ENCODE data around the gene PTH2. TPM values are rescaled to one million over a fixed set of nuclear protein-coding genes. Genes with fewer than 3 reads are reported as not detected.

The PTH2 gene
- total and polyA plus RNA-seq, 2 experiments from 2014 or later: not detected

DNA sequence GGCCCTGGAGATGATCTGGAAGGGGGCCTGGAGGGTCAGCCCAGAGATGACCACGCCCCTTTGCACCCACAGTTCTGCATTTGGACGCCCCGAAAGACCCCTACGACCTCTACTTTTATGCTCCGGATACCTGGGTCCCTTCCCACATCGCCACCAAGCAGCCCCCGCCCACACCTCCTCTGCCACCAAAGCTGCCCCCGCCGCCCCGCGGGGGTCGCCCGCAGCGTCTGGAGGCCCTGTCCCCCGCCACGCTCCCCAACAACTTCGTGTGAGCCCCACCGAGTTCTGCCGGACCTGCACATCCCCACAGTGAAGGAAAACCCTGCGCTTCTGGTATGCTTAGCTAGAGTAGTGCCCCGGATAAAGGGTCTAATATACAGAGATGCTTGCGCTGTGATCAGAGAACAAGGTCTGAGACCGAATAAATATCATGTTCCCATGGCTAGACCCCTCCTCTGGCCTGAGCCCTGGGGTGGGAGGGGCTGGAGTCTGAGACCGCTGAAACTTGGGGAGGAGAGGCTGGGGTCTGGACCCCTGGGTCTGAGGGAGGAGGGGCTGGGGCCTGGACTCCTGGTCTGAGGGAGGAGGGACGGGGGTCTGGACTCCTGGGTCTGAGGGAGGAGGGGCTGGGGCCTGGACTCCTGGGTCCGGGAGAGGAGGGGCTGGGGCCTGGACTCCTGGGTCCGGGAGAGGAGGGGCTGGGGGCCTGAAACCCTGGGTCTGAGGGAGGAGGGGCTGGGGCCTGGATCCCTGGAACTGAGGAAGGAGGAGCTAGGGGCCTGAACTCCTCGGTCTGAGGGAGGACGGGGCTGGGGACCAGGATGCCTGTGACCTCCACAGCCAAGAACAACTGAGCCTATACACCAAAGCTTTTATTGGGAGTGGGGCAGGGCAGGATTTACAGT is 5.6 kb upstream of the PTH2 start:
- no peaks in the 10 kb centered on the region for H3K9me3 ChIP-seq (ENCODE audit: low read depth)
- H3K27ac ChIP-seq: no peak overlapping the region
- H2AFZ ChIP-seq: peak overlapping the region; percentile 60
- peaks cover 99% of the 10 kb centered on the region for H3K27me3 ChIP-seq
- no peak for DNase-seq (ENCODE audit: low spot score)
- H3K79me2 ChIP-seq: no peaks in the 10 kb centered on the region
- H3K4me3 ChIP-seq: no peak overlapping the region
- H3K4me1 ChIP-seq (ENCODE audit: insufficient read depth): peaks cover 7% of the 10 kb centered on the region
- no peaks in the 10 kb centered on the region for H3K9me2 ChIP-seq (replicated peaks; ENCODE audit: insufficient read depth)
- H3K4me2 ChIP-seq: peak overlapping the region; percentile 80
- peak; percentile 67 for TF ChIP-seq EZH2 (IDR thresholded peaks at IDR 0.05; ENCODE audit: borderline replicate concordance)
- no peak for TF ChIP-seq CTCF (IDR thresholded peaks at IDR 0.05; ENCODE audit: poor library complexity)
- no peaks in the 10 kb centered on the region for H3K36me3 ChIP-seq (replicated peaks; ENCODE audit: insufficient read depth, low read depth)
- H4K20me1 ChIP-seq (ENCODE audit: insufficient read depth, poor library complexity, severe bottlenecking): no peaks in the 10 kb centered on the region
- WGBS (ENCODE audit: low lambda C conversion rate, missing lambda C conversion rate): 27% methylated on average over 24 of the region's 29 CpGs

DNA sequence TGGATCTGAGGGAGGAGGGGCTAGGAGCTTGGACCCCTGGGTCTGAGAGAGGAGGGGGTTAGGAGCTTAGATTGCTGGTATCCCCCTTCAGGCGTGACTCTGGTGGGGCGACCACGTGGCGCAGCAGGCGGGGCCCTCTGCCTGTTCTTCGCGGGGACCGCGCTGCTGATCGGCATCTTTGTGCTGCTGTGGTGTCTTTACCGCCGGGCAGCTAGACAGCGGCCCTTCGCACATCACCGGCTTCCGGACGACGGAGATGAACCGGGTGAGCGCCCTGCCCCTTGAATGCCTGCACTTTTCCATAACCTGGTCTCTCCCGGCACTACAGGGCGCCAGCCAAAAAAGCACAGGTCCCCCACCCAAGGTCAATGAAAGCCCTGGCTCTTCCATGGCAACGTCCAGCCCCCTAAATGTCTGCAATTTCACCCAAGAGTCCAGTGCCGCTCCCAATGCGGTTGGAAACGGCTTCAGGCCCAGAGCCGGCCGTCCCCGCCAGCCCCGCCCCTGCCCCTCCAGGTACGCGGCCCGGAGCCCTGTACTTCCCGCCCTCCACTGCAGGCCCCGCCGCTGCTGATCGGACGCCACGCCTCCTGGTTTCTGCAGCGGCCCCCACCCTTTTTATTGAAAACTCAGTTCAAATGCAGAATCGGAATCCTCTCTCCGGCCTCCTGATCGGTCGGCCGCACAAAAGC is 4.8 kb upstream of the PTH2 start:
- Histone ChIP-seq H3K9me3 (ENCODE audit: low read depth) (no peaks in the 10 kb centered on the region), H3K27me3 (peaks cover 99% of the 10 kb centered on the region), H2AFZ (peak overlapping the region; percentile 60), H3K4me3 (no peak overlapping the region), H3K27ac (no peak overlapping the region), H3K79me2 (no peaks in the 10 kb centered on the region), H3K36me3 (replicated peaks; ENCODE audit: insufficient read depth, low read depth) (no peaks in the 10 kb centered on the region), H3K9me2 (replicated peaks; ENCODE audit: insufficient read depth) (no peaks in the 10 kb centered on the region), H4K20me1 (ENCODE audit: insufficient read depth, poor library complexity, severe bottlenecking) (no peaks in the 10 kb centered on the region), H3K4me1 (ENCODE audit: insufficient read depth) (peaks cover 7% of the 10 kb centered on the region), H3K4me2 (peak overlapping the region; percentile 80)
- TF ChIP-seq CTCF (IDR thresholded peaks at IDR 0.05; ENCODE audit: poor library complexity) (no peak), EZH2phosphoT487 (IDR thresholded peaks at IDR 0.05; ENCODE audit: low read depth, severe bottlenecking, unreplicated experiment) (no peak), EZH2 (IDR thresholded peaks at IDR 0.05; ENCODE audit: borderline replicate concordance) (peak; percentile 92)
- 4% methylated on average over 45 of the region's 45 CpGs for WGBS (ENCODE audit: low lambda C conversion rate, missing lambda C conversion rate)
- DNase-seq (ENCODE audit: low spot score): no peak

GRCh38 chr19:49427339-49427738 is 4.1 kb upstream of the PTH2 start:
- no peaks in the 10 kb centered on the region for H3K79me2 ChIP-seq
- no peak for DNase-seq (ENCODE audit: low spot score)
- H3K9me3 ChIP-seq (ENCODE audit: low read depth): no peaks in the 10 kb centered on the region
- TF ChIP-seq EZH2 (IDR thresholded peaks at IDR 0.05; ENCODE audit: borderline replicate concordance) (no peak), CTCF (IDR thresholded peaks at IDR 0.05; ENCODE audit: poor library complexity) (no peak), EZH2phosphoT487 (IDR thresholded peaks at IDR 0.05; ENCODE audit: low read depth, severe bottlenecking, unreplicated experiment) (no peak)
- H4K20me1 ChIP-seq (ENCODE audit: insufficient read depth, poor library complexity, severe bottlenecking): no peaks in the 10 kb centered on the region
- H3K4me1 ChIP-seq (ENCODE audit: insufficient read depth): peaks cover 10% of the 10 kb centered on the region
- H3K4me2 ChIP-seq: no peak overlapping the region
- no peak overlapping the region for H2AFZ ChIP-seq
- H3K36me3 ChIP-seq (replicated peaks; ENCODE audit: insufficient read depth, low read depth): no peaks in the 10 kb centered on the region
- H3K9me2 ChIP-seq (replicated peaks; ENCODE audit: insufficient read depth): no peaks in the 10 kb centered on the region
- H3K27ac ChIP-seq: no peak overlapping the region
- no peak overlapping the region for H3K4me3 ChIP-seq
- 83% methylated on average over 10 of the region's 12 CpGs for WGBS (ENCODE audit: low lambda C conversion rate, missing lambda C conversion rate)
- H3K27me3 ChIP-seq: peaks cover 99% of the 10 kb centered on the region
